ENCODE measurements around the gene CHRDL2.
A peak's percentile ranks its signal among the peaks of the same experiment; 100 is the strongest.
"Not testable (repeated sequence)": the region's sequence is repeated elsewhere in the genome, so short reads cannot be mapped to it uniquely, and the experiment has no call there.

CHRDL2 gene

GRCh38 chr11:74754507-74755252, 23.5 kb upstream of the CHRDL2 start:
- no peak overlapping the region for H3K27ac ChIP-seq
- TF ChIP-seq CTCF (conservative IDR thresholded peaks at IDR 0.05): no peak

- no peak for TF ChIP-seq CTCF (conservative IDR thresholded peaks at IDR 0.05)
- H3K27ac ChIP-seq: no peak overlapping the region
Measured at GRCh38 chr11:74751303-74751702, 20.1 kb upstream of the CHRDL2 start.

GRCh38 chr11:74750598-74750997, 19.4 kb upstream of the CHRDL2 start:
- not testable (repeated sequence) for H3K27ac ChIP-seq

- no peak for TF ChIP-seq CTCF (conservative IDR thresholded peaks at IDR 0.05)
- H3K27ac ChIP-seq: peak overlapping the region; percentile 93
Measured at GRCh38 chr11:74749965-74750296, 18.7 kb upstream of the CHRDL2 start.

- no peak for TF ChIP-seq CTCF (conservative IDR thresholded peaks at IDR 0.05)
- H3K27ac ChIP-seq: peak overlapping the region; percentile 93
Measured at GRCh38 chr11:74749127-74749964, 18.1 kb upstream of the CHRDL2 start.

- no peak for TF ChIP-seq CTCF (conservative IDR thresholded peaks at IDR 0.05)
- peak within 1 kb of the TSS; percentile 93 for H3K27ac ChIP-seq
Measured at GRCh38 chr11:74748211-74749126, 17.2 kb upstream of the CHRDL2 start, which contains the start of gene RNF169. RNF169 (plus strand) TSS chr11:74748849; CDS start chr11:74748881, 32 bp downstream.

GRCh38 chr11:74746868-74747267, 15.6 kb upstream of the CHRDL2 start:
- no peak for TF ChIP-seq CTCF (conservative IDR thresholded peaks at IDR 0.05)
- no peak overlapping the region for H3K27ac ChIP-seq
